Erythroblast (primary cell): Measurements from ENCODE around the gene RELN.

Experiments
- GATA1 ChIP-seq: IDR thresholded peaks from 2 replicates; pipeline ENCODE4 v1.6.1; 2011; ENCODE audit warnings: low read depth, mild to moderate bottlenecking, control low read depth, low read length, moderate library complexity
- POLR2A ChIP-seq: IDR thresholded peaks from 2 replicates; pipeline ENCODE4 v1.6.1; 2011; ENCODE audit warnings: mild to moderate bottlenecking, low read length

- no peak for TF ChIP-seq POLR2A
- TF ChIP-seq GATA1 = no peak
These were observed 184.1 kb downstream of the RELN start for GRCh38 chr7:103805346-103805745.
